K562 (cell line): ENCODE measurements around the gene LBHD1. TPM values are rescaled to one million over a fixed set of nuclear protein-coding genes. Genes with fewer than 3 reads are reported as not detected.
A peak's percentile ranks its signal among the peaks of the same experiment; 100 is the strongest.

Experiments used
- CXXC5 ChIP-seq: fragments of 250-450 bp; sonication (Bioruptor Pico); IDR thresholded peaks from 2 replicates; pipeline ENCODE4 v1.8.0; 2022; ENCODE audit warnings: inconsistent platforms, mild to moderate bottlenecking, moderate library complexity
- DPF2 ChIP-seq: fragments of 450-650 bp; IDR thresholded peaks from 2 replicates; pipeline ENCODE4 v1.6.1; 2016
- ETV5 ChIP-seq: sonication (generic); formaldehyde crosslinking; IDR thresholded peaks from 2 replicates; pipeline ENCODE4 v1.4.0; 2020; ENCODE audit warnings: low read depth, mild to moderate bottlenecking, missing genetic modification reagents
- KDM5B ChIP-seq: fragments of 200-600 bp; sonication (generic); IDR thresholded peaks from 2 replicates; pipeline ENCODE4 v1.6.1; 2012; ENCODE audit warnings: low read depth, mild to moderate bottlenecking, moderate library complexity, low read length, control low read depth, inconsistent platforms; ENCODE audit not compliant: insufficient replicate concordance
- MCM2 ChIP-seq: fragments of 450-650 bp; IDR thresholded peaks from 2 replicates; pipeline ENCODE4 v1.6.1; 2017; ENCODE audit warnings: low read depth, mild to moderate bottlenecking
- NR4A1 ChIP-seq, 2 experiments: fragments of 250-450 bp in 1 of 2; fragments of 450-650 bp in 1 of 2; sonication (Bioruptor Pico) in 1 of 2; IDR thresholded peaks; 2 replicates each; pipeline versions ENCODE4 v1.4.0 to v1.6.1; 2016 to 2020; ENCODE audit warnings: mild to moderate bottlenecking in 2 of 2, missing compliant biosample characterization in 1 of 2, missing genetic modification characterization in 1 of 2, moderate library complexity in 1 of 2
- PRMT5 ChIP-seq: sonication (generic); formaldehyde crosslinking; IDR thresholded peaks from 2 replicates; pipeline ENCODE4 v1.5.0; 2020; ENCODE audit warnings: missing genetic modification reagents
- SETDB1 ChIP-seq: IDR thresholded peaks from one replicate; pipeline ENCODE4 v1.6.1; 2012; ENCODE audit warnings: low read length, control low read depth, inconsistent platforms
- SMARCC2 ChIP-seq: fragments of 450-650 bp; IDR thresholded peaks from 2 replicates; pipeline ENCODE4 v1.6.1; 2017; ENCODE audit warnings: antibody characterized with exemption, moderate library complexity, mild to moderate bottlenecking, low read depth
- SOX6 ChIP-seq: fragments of 450-650 bp; IDR thresholded peaks from 2 replicates; pipeline ENCODE4 v1.6.1; 2014; ENCODE audit warnings: mild to moderate bottlenecking
- ZC3H8 ChIP-seq: fragments of 450-650 bp; IDR thresholded peaks from 2 replicates; pipeline ENCODE4 v1.6.1; 2017
- ZFX ChIP-seq: sonication (generic); formaldehyde crosslinking; IDR thresholded peaks from 2 replicates; pipeline ENCODE4 v1.8.0; 2022; ENCODE audit warnings: mild to moderate bottlenecking, missing genetic modification reagents, moderate library complexity
- ZNF146 ChIP-seq: IDR thresholded peaks from one replicate; pipeline ENCODE4 v1.6.1; 2018; ENCODE audit warnings: missing compliant biosample characterization; ENCODE audit not compliant: unreplicated experiment
- ZNF263 ChIP-seq: sonication (generic); formaldehyde crosslinking; IDR thresholded peaks from 2 replicates; pipeline ENCODE4 v1.8.0; 2022; ENCODE audit warnings: mild to moderate bottlenecking, missing genetic modification reagents, borderline replicate concordance
- ZNF551 ChIP-seq: fragments of 250-450 bp; sonication (Bioruptor Pico); IDR thresholded peaks from 2 replicates; pipeline ENCODE4 v1.5.0; 2021; ENCODE audit warnings: mild to moderate bottlenecking, moderate library complexity
- ZNF778 ChIP-seq: fragments of 450-650 bp; formaldehyde crosslinking; IDR thresholded peaks from 2 replicates; pipeline ENCODE4 v1.4.0; 2020; ENCODE audit warnings: mild to moderate bottlenecking, moderate library complexity
- ZNF79 ChIP-seq: fragments of 250-450 bp; sonication (Bioruptor Pico); IDR thresholded peaks from 2 replicates; pipeline ENCODE4 v1.4.0; 2020; ENCODE audit warnings: low read depth, mild to moderate bottlenecking, moderate library complexity
- polyA plus RNA-seq, 8 experiments: library from polyadenylated mRNA; depleted of rRNA in 4 of 8; stranded (reverse) in 5 of 8; unstranded in 3 of 8; fragments of >200 nt; fragmentation: Nextera tagmentation in 2 of 8; fragmentation: Illumina TruSeq in 1 of 8; extraction: Ambion mirVana in 2 of 8; extraction: Trizol in 1 of 8; gene quantifications; 2 replicates each; pipeline versions ENCODE4 v1.2.1 to v1.2.3, GENCODE V29; 2011 to 2014; ENCODE audit warnings: inconsistent platforms in 1 of 8, missing spikeins in 1 of 8
- total RNA-seq, 7 experiments: library from RNA; depleted of rRNA in 6 of 7; stranded (reverse); fragments of >200 nt in 6 of 7; fragmentation: Illumina TruSeq in 2 of 7; extraction: Trizol in 2 of 7; gene quantifications; 2 replicates each; pipeline versions ENCODE4 v1.2.1 to v1.2.3, GENCODE V29; 2011 to 2021; ENCODE audit warnings: low replicate concordance in 1 of 7
- TF ChIP-seq, protein P1 (sequence below): fragments of 250-450 bp; sonication (Bioruptor Pico); IDR thresholded peaks from 2 replicates; pipeline ENCODE4 v1.9.0; 2021; ENCODE audit warnings: mild to moderate bottlenecking, inconsistent platforms
- TF ChIP-seq, protein P2 (sequence below): IDR thresholded peaks from 2 replicates; pipeline ENCODE4 v1.6.1; 2011; ENCODE audit warnings: borderline replicate concordance, low read depth, mild to moderate bottlenecking, moderate library complexity, low read length; ENCODE audit not compliant: insufficient read depth, poor library complexity, severe bottlenecking
- TF ChIP-seq, protein P3 (sequence below): fragments of 250-450 bp; sonication (Bioruptor Pico); IDR thresholded peaks from 2 replicates; pipeline ENCODE4 v1.8.0; 2022; ENCODE audit warnings: inconsistent platforms, mild to moderate bottlenecking, moderate library complexity, borderline replicate concordance
- TF ChIP-seq, protein P4 (sequence below): fragments of 450-650 bp; formaldehyde crosslinking; IDR thresholded peaks from 2 replicates; pipeline ENCODE4 v1.4.0; 2020; ENCODE audit warnings: mild to moderate bottlenecking, moderate library complexity

Gene LBHD1
- total and polyA plus RNA-seq, 9 of the 15 experiments (the other 6 are each of a cell fraction or from before 2014, with no cell fraction given): 2.6 to 28.0 (median 12.5) TPM

DNA sequence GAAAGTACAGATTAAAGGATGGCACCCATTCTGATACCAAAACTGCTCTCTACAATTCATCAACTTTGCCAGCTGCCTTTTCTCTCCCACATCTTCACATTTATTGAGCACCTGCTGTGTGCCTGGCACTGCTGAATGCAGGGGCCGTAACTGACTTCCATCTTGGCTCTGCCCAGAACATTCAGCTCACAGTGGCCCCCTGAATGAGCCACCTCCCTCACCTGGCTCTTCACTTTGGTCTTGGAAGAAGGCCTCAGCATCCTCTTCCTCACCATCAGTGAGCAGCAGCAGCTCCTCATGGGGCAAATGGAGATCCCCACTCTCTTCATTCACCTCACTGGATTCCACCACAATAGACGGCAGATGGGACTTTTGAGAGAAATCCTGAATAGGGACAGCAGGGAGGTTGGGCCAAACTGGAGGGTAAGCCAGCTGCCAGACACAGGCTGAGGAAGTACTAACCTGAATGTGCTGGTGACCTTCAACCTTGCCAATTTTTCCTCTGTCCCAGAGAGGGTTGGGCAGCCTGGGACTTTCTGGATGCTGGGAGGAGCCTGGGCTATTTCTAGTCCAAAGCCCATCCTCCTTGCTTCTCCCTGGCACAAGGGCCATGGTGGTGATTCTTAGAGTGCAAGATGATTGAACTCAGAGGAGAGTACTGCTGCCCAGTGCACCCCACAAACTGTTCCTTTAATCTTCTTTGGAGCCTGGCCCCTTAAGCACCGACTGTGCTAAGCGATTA is 2.5 kb downstream of the LBHD1 start (continued):
- TF ChIP-seq, protein P1, sequence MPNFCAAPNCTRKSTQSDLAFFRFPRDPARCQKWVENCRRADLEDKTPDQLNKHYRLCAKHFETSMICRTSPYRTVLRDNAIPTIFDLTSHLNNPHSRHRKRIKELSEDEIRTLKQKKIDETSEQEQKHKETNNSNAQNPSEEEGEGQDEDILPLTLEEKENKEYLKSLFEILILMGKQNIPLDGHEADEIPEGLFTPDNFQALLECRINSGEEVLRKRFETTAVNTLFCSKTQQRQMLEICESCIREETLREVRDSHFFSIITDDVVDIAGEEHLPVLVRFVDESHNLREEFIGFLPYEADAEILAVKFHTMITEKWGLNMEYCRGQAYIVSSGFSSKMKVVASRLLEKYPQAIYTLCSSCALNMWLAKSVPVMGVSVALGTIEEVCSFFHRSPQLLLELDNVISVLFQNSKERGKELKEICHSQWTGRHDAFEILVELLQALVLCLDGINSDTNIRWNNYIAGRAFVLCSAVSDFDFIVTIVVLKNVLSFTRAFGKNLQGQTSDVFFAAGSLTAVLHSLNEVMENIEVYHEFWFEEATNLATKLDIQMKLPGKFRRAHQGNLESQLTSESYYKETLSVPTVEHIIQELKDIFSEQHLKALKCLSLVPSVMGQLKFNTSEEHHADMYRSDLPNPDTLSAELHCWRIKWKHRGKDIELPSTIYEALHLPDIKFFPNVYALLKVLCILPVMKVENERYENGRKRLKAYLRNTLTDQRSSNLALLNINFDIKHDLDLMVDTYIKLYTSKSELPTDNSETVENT (CRISPR knock-in tag): no peak
- no peak for TF ChIP-seq ZC3H8
- TF ChIP-seq, protein P2, sequence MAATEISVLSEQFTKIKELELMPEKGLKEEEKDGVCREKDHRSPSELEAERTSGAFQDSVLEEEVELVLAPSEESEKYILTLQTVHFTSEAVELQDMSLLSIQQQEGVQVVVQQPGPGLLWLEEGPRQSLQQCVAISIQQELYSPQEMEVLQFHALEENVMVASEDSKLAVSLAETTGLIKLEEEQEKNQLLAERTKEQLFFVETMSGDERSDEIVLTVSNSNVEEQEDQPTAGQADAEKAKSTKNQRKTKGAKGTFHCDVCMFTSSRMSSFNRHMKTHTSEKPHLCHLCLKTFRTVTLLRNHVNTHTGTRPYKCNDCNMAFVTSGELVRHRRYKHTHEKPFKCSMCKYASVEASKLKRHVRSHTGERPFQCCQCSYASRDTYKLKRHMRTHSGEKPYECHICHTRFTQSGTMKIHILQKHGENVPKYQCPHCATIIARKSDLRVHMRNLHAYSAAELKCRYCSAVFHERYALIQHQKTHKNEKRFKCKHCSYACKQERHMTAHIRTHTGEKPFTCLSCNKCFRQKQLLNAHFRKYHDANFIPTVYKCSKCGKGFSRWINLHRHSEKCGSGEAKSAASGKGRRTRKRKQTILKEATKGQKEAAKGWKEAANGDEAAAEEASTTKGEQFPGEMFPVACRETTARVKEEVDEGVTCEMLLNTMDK: no peak
- TF ChIP-seq ZNF778 (CRISPR knock-in tag): no peak
- TF ChIP-seq, protein P3, sequence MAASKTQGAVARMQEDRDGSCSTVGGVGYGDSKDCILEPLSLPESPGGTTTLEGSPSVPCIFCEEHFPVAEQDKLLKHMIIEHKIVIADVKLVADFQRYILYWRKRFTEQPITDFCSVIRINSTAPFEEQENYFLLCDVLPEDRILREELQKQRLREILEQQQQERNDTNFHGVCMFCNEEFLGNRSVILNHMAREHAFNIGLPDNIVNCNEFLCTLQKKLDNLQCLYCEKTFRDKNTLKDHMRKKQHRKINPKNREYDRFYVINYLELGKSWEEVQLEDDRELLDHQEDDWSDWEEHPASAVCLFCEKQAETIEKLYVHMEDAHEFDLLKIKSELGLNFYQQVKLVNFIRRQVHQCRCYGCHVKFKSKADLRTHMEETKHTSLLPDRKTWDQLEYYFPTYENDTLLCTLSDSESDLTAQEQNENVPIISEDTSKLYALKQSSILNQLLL (CRISPR knock-in tag): no peak
- 0 out of 2 replicates have a peak, but pooled peaks have one; percentile 5 for TF ChIP-seq CXXC5 (CRISPR knock-in tag)
- no peak for TF ChIP-seq KDM5B
- TF ChIP-seq SOX6: no peak
- no peak for TF ChIP-seq ZNF551 (CRISPR knock-in tag)
- no peak for TF ChIP-seq PRMT5
- TF ChIP-seq MCM2: no peak
- TF ChIP-seq ZNF79 (CRISPR knock-in tag): no peak
- TF ChIP-seq ETV5 (CRISPR knock-in tag): no peak
- TF ChIP-seq DPF2: no peak
- TF ChIP-seq, protein P4, sequence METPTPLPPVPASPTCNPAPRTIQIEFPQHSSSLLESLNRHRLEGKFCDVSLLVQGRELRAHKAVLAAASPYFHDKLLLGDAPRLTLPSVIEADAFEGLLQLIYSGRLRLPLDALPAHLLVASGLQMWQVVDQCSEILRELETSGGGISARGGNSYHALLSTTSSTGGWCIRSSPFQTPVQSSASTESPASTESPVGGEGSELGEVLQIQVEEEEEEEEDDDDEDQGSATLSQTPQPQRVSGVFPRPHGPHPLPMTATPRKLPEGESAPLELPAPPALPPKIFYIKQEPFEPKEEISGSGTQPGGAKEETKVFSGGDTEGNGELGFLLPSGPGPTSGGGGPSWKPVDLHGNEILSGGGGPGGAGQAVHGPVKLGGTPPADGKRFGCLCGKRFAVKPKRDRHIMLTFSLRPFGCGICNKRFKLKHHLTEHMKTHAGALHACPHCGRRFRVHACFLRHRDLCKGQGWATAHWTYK (CRISPR knock-in tag): no peak
- TF ChIP-seq NR4A1 (CRISPR knock-in tag; IDR thresholded peaks at IDR 0.05): no peak
- TF ChIP-seq NR4A1 (tag; IDR thresholded peaks at IDR 0.05): peak; percentile 54; the same call in 1 of the 2 replicates
- no peak for TF ChIP-seq SETDB1
- 0 out of 2 replicates have a peak, but pooled peaks have one; percentile 8 for TF ChIP-seq ZFX (CRISPR knock-in tag)
- TF ChIP-seq ZNF146 (CRISPR knock-in tag): no peak
- no peak for TF ChIP-seq ZNF263 (CRISPR knock-in tag)
- TF ChIP-seq SMARCC2: no peak; the same call in 1 of the 2 replicates
